Measurements from ENCODE around the gene SLC29A1. TPM values are rescaled to one million over a fixed set of nuclear protein-coding genes. Genes with fewer than 3 reads are reported as not detected.

Gene SLC29A1
- total and polyA plus RNA-seq, 2 donors (not counting 3 experiments of a cell fraction or from before 2014, with no cell fraction given), result 202 to 539 TPM

- peaks cover 7% of the 10 kb centered on the region for H4K20me1 ChIP-seq (replicated peaks; ENCODE audit: control insufficient read depth, extremely low read depth, insufficient read depth, low read length)
- H2AFZ ChIP-seq (ENCODE audit: low read depth, low read length), result peak overlapping the region; percentile 77
- H3K4me2 ChIP-seq (ENCODE audit: insufficient read depth, low read length), result no peak overlapping the region
- POLR2A ChIA-PET, result interaction anchor here (0.6 to 3.1 kb wide), 2 partner anchors 11 to 146 kb away, joined by 3 to 49 read pairs; partner anchors contain the start of gene SLC35B2
- H3K9me1 ChIP-seq (replicated peaks; ENCODE audit: control insufficient read depth, extremely low read depth, insufficient read depth, low read length), result no peaks in the 10 kb centered on the region
- peaks cover 22% of the 10 kb centered on the region for H3K4me1 ChIP-seq (ENCODE audit: control insufficient read depth, extremely low read depth, insufficient read depth, low read length)
- no peak overlapping the region for H3K27ac ChIP-seq (ENCODE audit: insufficient read depth, low read depth, low read length)
- CTCF ChIA-PET, result interaction anchor here (1.6 to 5.4 kb wide), 7 partner anchors 8 to 149 kb away, joined by 4 to 38 read pairs (median 8); partner anchors contain the start of genes SLC29A1 and SLC35B2
- intact Hi-C loops (cut with micrococcal nuclease) (no loop called here), dilution Hi-C loops (cut with MboI; ENCODE audit: extremely low pct_ligation_motif_present, low sequenced_read_pairs) (no loop called here)
- no TSS peak for BruUV-seq (replicated peaks)
- no peak for TF ChIP-seq GATA2 (IDR thresholded peaks at IDR 0.05; ENCODE audit: insufficient read depth, insufficient read length, low read depth, low read length)
- no peak for TF ChIP-seq MYC (IDR thresholded peaks at IDR 0.05; ENCODE audit: low read depth, low read length)
- TF ChIP-seq POLR2AphosphoS5 (IDR thresholded peaks at IDR 0.05; ENCODE audit: insufficient read depth, low read depth, low read length), result no peak
- TF ChIP-seq EZH2 (IDR thresholded peaks at IDR 0.05; ENCODE audit: borderline replicate concordance, low read depth, low read length, severe bottlenecking), result no peak
- TF ChIP-seq JUN (IDR thresholded peaks at IDR 0.05; ENCODE audit: borderline replicate concordance, insufficient read depth, insufficient read length, low read depth), result no peak
- TF ChIP-seq CTCF (IDR thresholded peaks at IDR 0.05; ENCODE audit: extremely low read depth in 1 of 2, insufficient read depth in 1 of 2, low read depth in 1 of 2, low read length in 2 of 2), result no peak
- no peak for TF ChIP-seq MAX (IDR thresholded peaks at IDR 0.05; ENCODE audit: insufficient read depth, insufficient read length)
- no peak for TF ChIP-seq POLR2A (IDR thresholded peaks at IDR 0.05; ENCODE audit: low read depth, low read length)
- TF ChIP-seq FOS (IDR thresholded peaks at IDR 0.05; ENCODE audit: borderline replicate concordance, insufficient read depth, low read length), result no peak
- H3K79me2 ChIP-seq (ENCODE audit: control insufficient read depth, insufficient read depth, low read length), result peaks cover 36% of the 10 kb centered on the region
- H3K4me3 ChIP-seq (replicated peaks in 1 of 3; ENCODE audit: insufficient read depth in 1 of 3, low read depth in 1 of 3, low read length in 3 of 3), result no peak overlapping the region
- no peaks in the 10 kb centered on the region for H3K9me3 ChIP-seq (replicated peaks; ENCODE audit: control insufficient read depth, insufficient read depth, low read length)
- no peak for FAIRE-seq
- no peak overlapping the region for H3K9ac ChIP-seq (replicated peaks; ENCODE audit: extremely low read depth, insufficient read depth, low read length)
- H3K27me3 ChIP-seq (ENCODE audit: control insufficient read depth in 2 of 2, insufficient read depth in 2 of 2, low read length in 2 of 2), result no peaks in the 10 kb centered on the region
- peaks cover 12 to 13% of the 10 kb centered on the region in 2 experiments for H3K36me3 ChIP-seq (ENCODE audit: control insufficient read depth in 2 of 2, extremely low read depth in 1 of 2, insufficient read depth in 2 of 2, low read length in 2 of 2)
- DNase-seq (ENCODE audit: low read depth, low spot score), result no peak
Measured at GRCh38 chr6:44245391-44245911, 22.1 kb downstream of the SLC29A1 start.
